GM19438 (cell line): Measurements from ENCODE around the gene PLPP6.
"Not testable (repeated sequence)": the region's sequence is repeated elsewhere in the genome, so short reads cannot be mapped to it uniquely, and the experiment has no call there.

Source experiments
- ATAC-seq: cut with Tn5 transposase; IDR thresholded peaks from one replicate; pipeline ENCODE4 v1.9.1; 2021; ENCODE audit warnings: low read depth; ENCODE audit not compliant: unreplicated experiment

The PLPP6 gene

GRCh38 chr9:4662108-4662988 lies at the start of gene PLPP6:
TSS of gene PLPP6 (plus strand) at chr9:4662294. CDS start at chr9:4662376, 82 bp downstream.
- ATAC-seq = peak; percentile 85

- no peak for ATAC-seq
Observed at GRCh38 chr9:4614627-4615026, 47.5 kb upstream of the PLPP6 start.

- ATAC-seq = no peak
Observed at GRCh38 chr9:4615251-4615650, 46.8 kb upstream of the PLPP6 start.

GRCh38 chr9:4615778-4616177 lies 46.3 kb upstream of the PLPP6 start:
- ATAC-seq = no peak

GRCh38 chr9:4617752-4618151 lies 44.3 kb upstream of the PLPP6 start:
- no peak for ATAC-seq

GRCh38 chr9:4618700-4619099 lies 43.4 kb upstream of the PLPP6 start:
- ATAC-seq = no peak

- no peak for ATAC-seq
Observed at GRCh38 chr9:4620057-4620765, 41.9 kb upstream of the PLPP6 start.

GRCh38 chr9:4620881-4621555 lies 41.1 kb upstream of the PLPP6 start:
- ATAC-seq = no peak

- ATAC-seq = no peak
Observed at GRCh38 chr9:4622016-4622415, 40.1 kb upstream of the PLPP6 start.

GRCh38 chr9:4630836-4631235 lies 31.3 kb upstream of the PLPP6 start:
- no peak for ATAC-seq

- ATAC-seq = no peak
Observed at GRCh38 chr9:4638968-4639367, 23.1 kb upstream of the PLPP6 start.

- ATAC-seq = no peak
Observed at GRCh38 chr9:4639420-4639819, 22.7 kb upstream of the PLPP6 start.

- no peak for ATAC-seq
Observed at GRCh38 chr9:4640027-4640426, 22.1 kb upstream of the PLPP6 start.

- ATAC-seq = no peak
Observed at GRCh38 chr9:4642351-4642750, 19.7 kb upstream of the PLPP6 start.

GRCh38 chr9:4654084-4654483 lies 8.0 kb upstream of the PLPP6 start:
- ATAC-seq = no peak

- ATAC-seq = no peak
Observed at GRCh38 chr9:4654538-4654937, 7.6 kb upstream of the PLPP6 start.

- ATAC-seq = not testable (repeated sequence)
Observed at GRCh38 chr9:4656196-4656595, 5.9 kb upstream of the PLPP6 start.

- ATAC-seq = no peak
Observed at GRCh38 chr9:4656621-4657020, 5.5 kb upstream of the PLPP6 start.

- no peak for ATAC-seq
Observed at GRCh38 chr9:4657426-4658159, 4.5 kb upstream of the PLPP6 start.

- not testable (repeated sequence) for ATAC-seq
Observed at GRCh38 chr9:4660665-4661064, 1.4 kb upstream of the PLPP6 start.

- no peak for ATAC-seq
Observed at GRCh38 chr9:4661165-4661564, 929 bp upstream of the PLPP6 start.
